ENCODE data around the gene ENTR1.

- TF ChIP-seq ZNF274 (IDR thresholded peaks at IDR 0.05; ENCODE audit: low read depth, low read length) (no peak), SUZ12 (IDR thresholded peaks at IDR 0.05; ENCODE audit: extremely low read depth, insufficient read depth, insufficient read length) (no peak)
Measured at GRCh38 chr9:136355616-136356557, 54.5 kb downstream of the ENTR1 start.

Data from NT2/D1 (cell line).